Naive thymus-derived CD4-positive, alpha-beta T cell (primary cell): ENCODE results near the gene WNT3A. TPM values are rescaled to one million over a fixed set of nuclear protein-coding genes. Genes with fewer than 3 reads are reported as not detected.
A peak's percentile ranks its signal among the peaks of the same experiment; 100 is the strongest.

Source experiments
- ATAC-seq: fragments of 150-1000 bp; cut with Tn5 transposase; 2 replicates; pipeline ENCODE4 v1.10.0; 2021; ENCODE audit warnings: mild to moderate bottlenecking, moderate library complexity
- CTCF ChIA-PET: fragments of 350-600 bp; sonication (Branson Sonifier 250); formaldehyde crosslinking; loops from one replicate; lab custom pipeline; 2021; ENCODE audit warnings: antibody characterized with exemption; lab: Charles Lee
- POLR2A ChIA-PET: fragments of 350-600 bp; sonication (Branson Sonifier 250); formaldehyde crosslinking; loops from one replicate; lab custom pipeline; 2021; ENCODE audit warnings: antibody characterized with exemption, inconsistent platforms; lab: Charles Lee
- DNase-seq, 9 donors: peaks; one replicate each; pipeline versions ENCODE4 v3.0.0 to v3.0.0-alpha.2; 2020 to 2022; ENCODE audit warnings: mixed read lengths in 1 of 9
- H3K27ac ChIP-seq: one replicate; pipeline ENCODE4 v1.7.0; 2013; ENCODE audit warnings: mild to moderate bottlenecking, low read depth, low read length, moderate library complexity
- H3K27me3 ChIP-seq, 2 donors: one replicate each; pipeline ENCODE4 v1.7.0; 2013; ENCODE audit warnings: low read length in 2 of 2, mild to moderate bottlenecking in 2 of 2, moderate library complexity in 2 of 2; ENCODE audit not compliant: control insufficient read depth in 2 of 2, insufficient read depth in 2 of 2
- H3K36me3 ChIP-seq, 3 experiments: 1 replicate in 2 of 3; 2 replicates in 1 of 3; pipeline ENCODE4 v1.7.0; 2013; ENCODE audit warnings: low read length in 3 of 3, mild to moderate bottlenecking in 3 of 3, moderate library complexity in 1 of 3; ENCODE audit not compliant: insufficient read depth in 3 of 3, control insufficient read depth in 2 of 3
- H3K4me1 ChIP-seq, 2 donors: one replicate each; pipeline ENCODE4 v1.7.0; 2013; ENCODE audit warnings: low read length in 2 of 2, mild to moderate bottlenecking in 2 of 2, moderate library complexity in 1 of 2; ENCODE audit not compliant: control insufficient read depth in 2 of 2, insufficient read depth in 2 of 2
- H3K4me3 ChIP-seq: 2 replicates; pipeline ENCODE4 v1.7.0; 2013; ENCODE audit warnings: mild to moderate bottlenecking, low read length
- H3K9me3 ChIP-seq, 3 experiments: 1 replicate in 2 of 3; 2 replicates in 1 of 3; pipeline ENCODE4 v1.7.0; 2013; ENCODE audit warnings: low read length in 3 of 3; ENCODE audit not compliant: control insufficient read depth in 2 of 3
- H3K27ac Mint-ChIP-seq, 9 donors: one replicate each; pipeline ENCODE4 v1.8.0; 2020 to 2022; ENCODE audit warnings: mixed read lengths in 9 of 9, mild to moderate bottlenecking in 8 of 9, moderate library complexity in 5 of 9, inconsistent platforms in 2 of 9
- H3K27me3 Mint-ChIP-seq, 5 donors: one replicate each; pipeline ENCODE4 v1.8.0; 2021 to 2022; ENCODE audit warnings: mixed read lengths in 5 of 5, mild to moderate bottlenecking in 1 of 5
- H3K36me3 Mint-ChIP-seq, 5 donors: one replicate each; pipeline ENCODE4 v1.8.0; 2020 to 2022; ENCODE audit warnings: mixed read lengths in 5 of 5, mild to moderate bottlenecking in 3 of 5, inconsistent platforms in 1 of 5
- H3K4me1 Mint-ChIP-seq, 7 donors: one replicate each; pipeline ENCODE4 v1.8.0; 2020 to 2022; ENCODE audit warnings: mixed read lengths in 7 of 7, mild to moderate bottlenecking in 3 of 7, inconsistent platforms in 1 of 7
- H3K4me3 Mint-ChIP-seq, 10 donors: one replicate each; pipeline ENCODE4 v1.8.0; 2020 to 2022; ENCODE audit warnings: mild to moderate bottlenecking in 10 of 10, mixed read lengths in 10 of 10, moderate library complexity in 6 of 10, inconsistent platforms in 2 of 10
- H3K9me3 Mint-ChIP-seq, 11 donors: one replicate each; pipeline ENCODE4 v1.8.0; 2020 to 2022; ENCODE audit warnings: mixed read lengths in 11 of 11, mild to moderate bottlenecking in 4 of 11, inconsistent platforms in 1 of 11, moderate library complexity in 1 of 11
- intact Hi-C, 2 donors: fragments of 100-400 bp; cut with micrococcal nuclease; formaldehyde crosslinking; loops; one replicate each; pipeline ENCODE4 v1.15.1; 2023
- polyA plus RNA-seq, 2 donors: library from polyadenylated mRNA; unstranded; fragments of 300-500 nt; fragmentation: Illumina TruSeq; gene quantifications; one replicate each; pipeline ENCODE4 v1.2.3, GENCODE V29; 2021
- total RNA-seq, 6 experiments: library from RNA in 5 of 6; stranded (reverse) in 5 of 6; gene quantifications; 1 replicate in 5 of 6; 2 replicates in 1 of 6; pipeline ENCODE4 v1.2.3 and lab custom pipeline; 2021 to 2026

Gene WNT3A
- total and polyA plus RNA-seq, 7 experiments from 2014 or later = not detected

- Mint-ChIP-seq H3K36me3 (no peaks in the 10 kb centered on the region), H3K27me3 (peaks cover 22 to 58% (median 43%) of the 10 kb centered on the region in 5 donors), H3K4me1 (peaks cover 0 to 9% (median 1%) of the 10 kb centered on the region in 7 donors), H3K4me3 (no peak overlapping the region), H3K27ac (no peak overlapping the region), H3K9me3 (peaks cover 0 to 6% (median 0%) of the 10 kb centered on the region in 11 donors)
- H3K4me1 ChIP-seq = no peaks in the 10 kb centered on the region
- CTCF ChIA-PET = no interaction called here
- ATAC-seq (no peak), DNase-seq (no peak)
- peaks cover 6 to 17% of the 10 kb centered on the region in 2 donors for H3K27me3 ChIP-seq
- POLR2A ChIA-PET = no interaction called here
- no peaks in the 10 kb centered on the region for H3K36me3 ChIP-seq
- H3K27ac ChIP-seq = no peak overlapping the region
- no peak overlapping the region for H3K4me3 ChIP-seq
- H3K9me3 ChIP-seq = no peaks in the 10 kb centered on the region
- intact Hi-C loops = loop anchor here in 1 of 2 donors (1.0 kb wide), 1 partner anchor 512 kb away; no protein-coding TSS in a partner anchor
Observed at GRCh38 chr1:228003461-228004330, 3.1 kb upstream of the WNT3A start.

- Mint-ChIP-seq H3K4me1 (peaks cover 0 to 12% (median 5%) of the 10 kb centered on the region in 7 donors), H3K9me3 (peaks cover 0 to 2% (median 0%) of the 10 kb centered on the region in 11 donors), H3K27me3 (peaks cover 22 to 60% (median 49%) of the 10 kb centered on the region in 5 donors), H3K36me3 (no peaks in the 10 kb centered on the region), H3K27ac (no peak overlapping the region), H3K4me3 (peak overlapping the region in 3 of 10 donors; percentile 17 to 54 (median 51))
- peak in 2 of 9 donors; percentile 12 to 20 for DNase-seq
- ChIA-PET POLR2A (no interaction called here), CTCF (no interaction called here)
- Histone ChIP-seq H3K27ac (no peak overlapping the region), H3K4me1 (no peaks in the 10 kb centered on the region), H3K27me3 (peaks cover 6 to 17% of the 10 kb centered on the region in 2 donors), H3K9me3 (no peaks in the 10 kb centered on the region), H3K36me3 (no peaks in the 10 kb centered on the region), H3K4me3 (no peak overlapping the region)
- peak; percentile 37 for ATAC-seq
- intact Hi-C loops = loop anchor here in 1 of 2 donors (1.0 kb wide), 1 partner anchor 511 kb away; no protein-coding TSS in a partner anchor
Observed at GRCh38 chr1:228004331-228004855, 2.4 kb upstream of the WNT3A start.

- DNase-seq (no peak), ATAC-seq (no peak)
- ChIA-PET CTCF (no interaction called here), POLR2A (no interaction called here)
- Mint-ChIP-seq H3K27me3 (peaks cover 22 to 65% (median 50%) of the 10 kb centered on the region in 5 donors), H3K4me3 (peak overlapping the region in 4 of 10 donors; percentile 17 to 54 (median 28)), H3K27ac (no peak overlapping the region), H3K9me3 (peaks cover 0 to 2% (median 0%) of the 10 kb centered on the region in 11 donors), H3K36me3 (no peaks in the 10 kb centered on the region), H3K4me1 (peaks cover 0 to 16% (median 8%) of the 10 kb centered on the region in 7 donors)
- Histone ChIP-seq H3K4me1 (no peaks in the 10 kb centered on the region), H3K9me3 (no peaks in the 10 kb centered on the region), H3K27me3 (peaks cover 6 to 17% of the 10 kb centered on the region in 2 donors), H3K4me3 (no peak overlapping the region), H3K27ac (no peak overlapping the region), H3K36me3 (no peaks in the 10 kb centered on the region)
- intact Hi-C loops = loop anchor here in 1 of 2 donors (1.0 kb wide), 1 partner anchor 510 kb away; no protein-coding TSS in a partner anchor
Observed at GRCh38 chr1:228004856-228005462, 1.8 kb upstream of the WNT3A start.

GRCh38 chr1:228005511-228006033 lies 1.2 kb upstream of the WNT3A start:
- peaks cover 0 to 2% (median 0%) of the 10 kb centered on the region in 11 donors for H3K9me3 Mint-ChIP-seq
- no peak overlapping the region for H3K4me3 ChIP-seq

GRCh38 chr1:228006034-228006785 lies 588 bp upstream of the WNT3A start:
- DNase-seq = peak in 2 of 9 donors; percentile 1 to 18
- Mint-ChIP-seq H3K27ac (no peak overlapping the region), H3K4me1 (peaks cover 0 to 16% (median 8%) of the 10 kb centered on the region in 7 donors), H3K36me3 (no peaks in the 10 kb centered on the region), H3K4me3 (peak overlapping the region in 1 of 10 donors; percentile 31), H3K9me3 (peaks cover 0 to 2% (median 0%) of the 10 kb centered on the region in 11 donors), H3K27me3 (peaks cover 31 to 69% (median 56%) of the 10 kb centered on the region in 5 donors)
- ATAC-seq = no peak
- Histone ChIP-seq H3K4me1 (no peaks in the 10 kb centered on the region), H3K27me3 (peaks cover 6 to 17% of the 10 kb centered on the region in 2 donors), H3K27ac (no peak overlapping the region), H3K4me3 (no peak overlapping the region), H3K36me3 (no peaks in the 10 kb centered on the region), H3K9me3 (no peaks in the 10 kb centered on the region)
- intact Hi-C loops = no loop called here
- ChIA-PET CTCF (no interaction called here), POLR2A (no interaction called here)

More at GRCh38 chr1:228005511-228006033, 1.2 kb upstream of the WNT3A start:
- ChIA-PET CTCF (no interaction called here), POLR2A (no interaction called here)
- Histone ChIP-seq H3K27me3 (peaks cover 6 to 17% of the 10 kb centered on the region in 2 donors), H3K36me3 (no peaks in the 10 kb centered on the region), H3K4me1 (no peaks in the 10 kb centered on the region), H3K27ac (no peak overlapping the region), H3K9me3 (no peaks in the 10 kb centered on the region)
- ATAC-seq = no peak
- Mint-ChIP-seq H3K4me1 (peaks cover 0 to 16% (median 8%) of the 10 kb centered on the region in 7 donors), H3K36me3 (no peaks in the 10 kb centered on the region), H3K27me3 (peaks cover 27 to 68% (median 54%) of the 10 kb centered on the region in 5 donors), H3K4me3 (peak overlapping the region in 2 of 10 donors; percentile 24 to 31), H3K27ac (no peak overlapping the region)
- intact Hi-C loops = no loop called here
- peak in 1 of 9 donors; percentile 13 for DNase-seq
